ENCODE data around the gene OSBPL9.

- TF ChIP-seq, protein P1, sequence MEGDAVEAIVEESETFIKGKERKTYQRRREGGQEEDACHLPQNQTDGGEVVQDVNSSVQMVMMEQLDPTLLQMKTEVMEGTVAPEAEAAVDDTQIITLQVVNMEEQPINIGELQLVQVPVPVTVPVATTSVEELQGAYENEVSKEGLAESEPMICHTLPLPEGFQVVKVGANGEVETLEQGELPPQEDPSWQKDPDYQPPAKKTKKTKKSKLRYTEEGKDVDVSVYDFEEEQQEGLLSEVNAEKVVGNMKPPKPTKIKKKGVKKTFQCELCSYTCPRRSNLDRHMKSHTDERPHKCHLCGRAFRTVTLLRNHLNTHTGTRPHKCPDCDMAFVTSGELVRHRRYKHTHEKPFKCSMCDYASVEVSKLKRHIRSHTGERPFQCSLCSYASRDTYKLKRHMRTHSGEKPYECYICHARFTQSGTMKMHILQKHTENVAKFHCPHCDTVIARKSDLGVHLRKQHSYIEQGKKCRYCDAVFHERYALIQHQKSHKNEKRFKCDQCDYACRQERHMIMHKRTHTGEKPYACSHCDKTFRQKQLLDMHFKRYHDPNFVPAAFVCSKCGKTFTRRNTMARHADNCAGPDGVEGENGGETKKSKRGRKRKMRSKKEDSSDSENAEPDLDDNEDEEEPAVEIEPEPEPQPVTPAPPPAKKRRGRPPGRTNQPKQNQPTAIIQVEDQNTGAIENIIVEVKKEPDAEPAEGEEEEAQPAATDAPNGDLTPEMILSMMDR (IDR thresholded peaks at IDR 0.05; ENCODE audit: low read length) = no peak
- no peak for TF ChIP-seq EZH2 (IDR thresholded peaks at IDR 0.05; ENCODE audit: borderline replicate concordance, low read length)
Measured at GRCh38 chr1:51618715-51619114, 1.8 kb downstream of the OSBPL9 start.

Data from OCI-LY1 (cell line).